ENCODE results near the gene MMP20.

MMP20 gene

GRCh38 chr11:102546427-102546826, 78.7 kb downstream of the MMP20 start:
- POLR2A ChIA-PET = interaction anchor here (0.7 kb wide), 1 partner anchor 13 kb away, joined by 3 read pairs; no protein-coding TSS in a partner anchor
- no peak overlapping the region for H3K27ac ChIP-seq (ENCODE audit: extremely low read depth, low read depth, low read length)
- TF ChIP-seq ZNF791 (tag by site-specific recombination; IDR thresholded peaks at IDR 0.05) (no peak), ZNF670 (tag by site-specific recombination; IDR thresholded peaks at IDR 0.05; ENCODE audit: low read depth) (no peak)
- CTCF ChIA-PET = interaction anchor here (0.6 to 2.0 kb wide), 3 partner anchors 67 to 156 kb away, joined by 3 to 6 read pairs (median 3); no protein-coding TSS in a partner anchor
- no peaks in the 10 kb centered on the region for H3K4me1 ChIP-seq (ENCODE audit: control insufficient read depth, insufficient read depth, low read length)
- H3K4me3 ChIP-seq (ENCODE audit: low read depth, low read length) = no peak overlapping the region
- H3K9me3 ChIP-seq (ENCODE audit: control insufficient read depth, insufficient read depth, low read depth, low read length) = no peaks in the 10 kb centered on the region
- no peaks in the 10 kb centered on the region for H3K36me3 ChIP-seq (ENCODE audit: control insufficient read depth in 2 of 2, insufficient read depth in 1 of 2, low read length in 2 of 2)

- TF ChIP-seq, protein P1, sequence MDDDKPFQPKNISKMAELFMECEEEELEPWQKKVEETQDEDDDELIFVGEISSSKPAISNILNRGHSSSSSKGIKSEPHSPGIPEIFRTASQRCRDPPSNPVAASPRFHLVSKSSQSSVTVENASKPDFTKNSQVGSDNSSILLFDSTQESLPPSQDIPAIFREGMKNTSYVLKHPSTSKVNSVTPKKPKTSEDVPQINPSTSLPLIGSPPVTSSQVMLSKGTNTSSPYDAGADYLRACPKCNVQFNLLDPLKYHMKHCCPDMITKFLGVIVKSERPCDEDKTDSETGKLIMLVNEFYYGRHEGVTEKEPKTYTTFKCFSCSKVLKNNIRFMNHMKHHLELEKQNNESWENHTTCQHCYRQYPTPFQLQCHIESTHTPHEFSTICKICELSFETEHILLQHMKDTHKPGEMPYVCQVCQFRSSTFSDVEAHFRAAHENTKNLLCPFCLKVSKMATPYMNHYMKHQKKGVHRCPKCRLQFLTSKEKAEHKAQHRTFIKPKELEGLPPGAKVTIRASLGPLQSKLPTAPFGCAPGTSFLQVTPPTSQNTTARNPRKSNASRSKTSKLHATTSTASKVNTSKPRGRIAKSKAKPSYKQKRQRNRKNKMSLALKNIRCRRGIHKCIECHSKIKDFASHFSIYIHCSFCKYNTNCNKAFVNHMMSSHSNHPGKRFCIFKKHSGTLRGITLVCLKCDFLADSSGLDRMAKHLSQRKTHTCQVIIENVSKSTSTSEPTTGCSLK (tag by site-specific recombination; IDR thresholded peaks at IDR 0.05) = no peak
- no peak for TF ChIP-seq ZNF311 (tag by site-specific recombination; IDR thresholded peaks at IDR 0.05; ENCODE audit: borderline replicate concordance)
- no peak for TF ChIP-seq SALL2 (tag by site-specific recombination; IDR thresholded peaks at IDR 0.05; ENCODE audit: borderline replicate concordance)
- TF ChIP-seq, protein P2, sequence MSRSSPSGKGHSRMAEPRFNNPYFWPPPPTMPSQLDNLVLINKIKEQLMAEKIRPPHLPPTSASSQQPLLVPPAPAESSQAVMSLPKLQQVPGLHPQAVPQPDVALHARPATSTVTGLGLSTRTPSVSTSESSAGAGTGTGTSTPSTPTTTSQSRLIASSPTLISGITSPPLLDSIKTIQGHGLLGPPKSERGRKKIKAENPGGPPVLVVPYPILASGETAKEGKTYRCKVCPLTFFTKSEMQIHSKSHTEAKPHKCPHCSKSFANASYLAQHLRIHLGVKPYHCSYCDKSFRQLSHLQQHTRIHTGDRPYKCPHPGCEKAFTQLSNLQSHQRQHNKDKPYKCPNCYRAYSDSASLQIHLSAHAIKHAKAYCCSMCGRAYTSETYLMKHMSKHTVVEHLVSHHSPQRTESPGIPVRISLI (tag by site-specific recombination; IDR thresholded peaks at IDR 0.05) = no peak
- no peak for TF ChIP-seq ZNF610 (tag by site-specific recombination; IDR thresholded peaks at IDR 0.05; ENCODE audit: borderline replicate concordance)
- no peak for TF ChIP-seq BCL11A (tag by site-specific recombination; IDR thresholded peaks at IDR 0.05; ENCODE audit: low read depth)
- no peak for TF ChIP-seq ZBTB21 (tag by site-specific recombination; IDR thresholded peaks at IDR 0.05)
- no peak for TF ChIP-seq ZNF350 (tag by site-specific recombination; IDR thresholded peaks at IDR 0.05)
- no peak for TF ChIP-seq ZNF596 (tag by site-specific recombination; IDR thresholded peaks at IDR 0.05)
- TF ChIP-seq PBX3 (CRISPR knock-in tag; IDR thresholded peaks at IDR 0.05) = no peak
- no peak for TF ChIP-seq AEBP2 (tag by site-specific recombination; IDR thresholded peaks at IDR 0.05; ENCODE audit: borderline replicate concordance)
- no peak for TF ChIP-seq PRDM1 (tag by site-specific recombination; IDR thresholded peaks at IDR 0.05)
- TF ChIP-seq ZNF560 (tag by site-specific recombination; IDR thresholded peaks at IDR 0.05; ENCODE audit: borderline replicate concordance) = no peak
- TF ChIP-seq ZNF202 (tag by site-specific recombination; IDR thresholded peaks at IDR 0.05; ENCODE audit: borderline replicate concordance) = no peak
- TF ChIP-seq ZNF544 (tag by site-specific recombination; IDR thresholded peaks at IDR 0.05) = no peak
- TF ChIP-seq KLF10 (tag by site-specific recombination; IDR thresholded peaks at IDR 0.05) = no peak
- TF ChIP-seq ZNF26 (tag by site-specific recombination; IDR thresholded peaks at IDR 0.05) = no peak
- TF ChIP-seq ZNF132 (tag by site-specific recombination; IDR thresholded peaks at IDR 0.05; ENCODE audit: borderline replicate concordance) = no peak
- no peak for TF ChIP-seq KLF7 (tag by site-specific recombination; IDR thresholded peaks at IDR 0.05; ENCODE audit: borderline replicate concordance)
- Histone ChIP-seq H3K4me3 (ENCODE audit: low read depth, low read length) (no peak overlapping the region), H3K36me3 (ENCODE audit: control insufficient read depth in 2 of 2, insufficient read depth in 1 of 2, low read length in 2 of 2) (no peaks in the 10 kb centered on the region), H3K9me3 (ENCODE audit: control insufficient read depth, insufficient read depth, low read depth, low read length) (no peaks in the 10 kb centered on the region), H3K27ac (ENCODE audit: extremely low read depth, low read depth, low read length) (no peak overlapping the region), H3K4me1 (ENCODE audit: control insufficient read depth, insufficient read depth, low read length) (no peaks in the 10 kb centered on the region)
- ChIA-PET CTCF (interaction anchor here (0.5 to 2.0 kb wide), 3 partner anchors 68 to 509 kb away, joined by 3 to 6 read pairs (median 3); no protein-coding TSS in a partner anchor), POLR2A (no interaction called here)
Measured at GRCh38 chr11:102545701-102546100, 79.4 kb downstream of the MMP20 start.

All from HEK293 (cell line).